ENCODE data around the gene DEUP1.

The DEUP1 gene

DNA sequence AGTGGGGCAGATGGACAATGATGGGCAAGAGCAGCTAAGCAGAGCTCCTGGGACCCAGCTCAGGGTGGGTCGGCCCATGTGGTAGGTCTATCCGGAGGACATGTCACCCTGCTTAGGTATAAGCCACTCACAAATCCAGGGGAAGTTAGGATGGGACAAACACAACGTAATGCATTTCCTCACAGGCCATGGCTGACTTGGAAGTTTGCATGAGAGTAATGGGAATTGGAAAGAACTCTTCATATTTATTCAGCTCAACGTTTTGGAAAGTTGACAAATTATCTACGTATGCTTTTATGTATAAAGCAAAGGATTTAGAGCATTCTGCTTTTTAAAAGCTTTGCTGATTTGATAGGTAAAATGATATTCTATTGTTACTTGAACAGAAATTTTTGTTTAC, 137.7 kb downstream of the DEUP1 start:
- no peaks in the 10 kb centered on the region for H3K27me3 Mint-ChIP-seq (ENCODE audit: low read depth)
- H3K4me3 Mint-ChIP-seq: no peak overlapping the region
- no peak overlapping the region for H3K27ac Mint-ChIP-seq
- H3K9me3 Mint-ChIP-seq: no peaks in the 10 kb centered on the region
- TF ChIP-seq, protein P1, sequence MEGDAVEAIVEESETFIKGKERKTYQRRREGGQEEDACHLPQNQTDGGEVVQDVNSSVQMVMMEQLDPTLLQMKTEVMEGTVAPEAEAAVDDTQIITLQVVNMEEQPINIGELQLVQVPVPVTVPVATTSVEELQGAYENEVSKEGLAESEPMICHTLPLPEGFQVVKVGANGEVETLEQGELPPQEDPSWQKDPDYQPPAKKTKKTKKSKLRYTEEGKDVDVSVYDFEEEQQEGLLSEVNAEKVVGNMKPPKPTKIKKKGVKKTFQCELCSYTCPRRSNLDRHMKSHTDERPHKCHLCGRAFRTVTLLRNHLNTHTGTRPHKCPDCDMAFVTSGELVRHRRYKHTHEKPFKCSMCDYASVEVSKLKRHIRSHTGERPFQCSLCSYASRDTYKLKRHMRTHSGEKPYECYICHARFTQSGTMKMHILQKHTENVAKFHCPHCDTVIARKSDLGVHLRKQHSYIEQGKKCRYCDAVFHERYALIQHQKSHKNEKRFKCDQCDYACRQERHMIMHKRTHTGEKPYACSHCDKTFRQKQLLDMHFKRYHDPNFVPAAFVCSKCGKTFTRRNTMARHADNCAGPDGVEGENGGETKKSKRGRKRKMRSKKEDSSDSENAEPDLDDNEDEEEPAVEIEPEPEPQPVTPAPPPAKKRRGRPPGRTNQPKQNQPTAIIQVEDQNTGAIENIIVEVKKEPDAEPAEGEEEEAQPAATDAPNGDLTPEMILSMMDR (IDR thresholded peaks at IDR 0.05; ENCODE audit: unreplicated experiment in 3 of 3): no peak
- no peaks in the 10 kb centered on the region for H3K4me1 Mint-ChIP-seq
- no peaks in the 10 kb centered on the region for H3K36me3 Mint-ChIP-seq (ENCODE audit: low read depth)

GRCh38 chr11:93474123-93474522, 143.6 kb downstream of the DEUP1 start:
- Mint-ChIP-seq H3K27ac (peak overlapping the region in 1 of 3 experiments; percentile 31), H3K4me1 (peaks cover 9% of the 10 kb centered on the region), H3K27me3 (ENCODE audit: low read depth) (no peaks in the 10 kb centered on the region), H3K4me3 (no peak overlapping the region), H3K36me3 (ENCODE audit: low read depth) (peaks cover 9% of the 10 kb centered on the region), H3K9me3 (no peaks in the 10 kb centered on the region)
- TF ChIP-seq, protein P1 (IDR thresholded peaks at IDR 0.05; ENCODE audit: unreplicated experiment in 3 of 3): no peak

DNA sequence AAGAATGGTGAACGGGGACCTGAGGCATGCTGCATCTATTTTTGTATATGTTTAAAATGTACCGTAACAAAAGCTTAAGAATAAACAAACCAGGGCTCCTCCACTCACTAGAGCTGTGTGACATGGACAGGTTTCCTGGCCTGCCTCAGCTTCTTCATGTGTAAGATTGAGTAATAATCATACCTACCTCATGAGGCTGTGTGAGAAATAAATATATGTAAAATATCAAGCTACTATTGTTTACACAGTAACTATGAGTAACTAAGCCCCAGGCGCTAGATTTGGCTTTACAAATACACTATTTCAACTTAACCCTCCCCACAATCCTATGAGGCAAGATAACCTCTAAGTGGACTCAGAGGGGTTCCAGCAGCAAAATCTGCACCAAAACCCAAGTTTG, 146.3 kb downstream of the DEUP1 start:
- TF ChIP-seq, protein P1 (IDR thresholded peaks at IDR 0.05; ENCODE audit: unreplicated experiment in 3 of 3): no peak
- H3K4me3 Mint-ChIP-seq: no peak overlapping the region
- H3K36me3 Mint-ChIP-seq (ENCODE audit: low read depth): peaks cover 9% of the 10 kb centered on the region
- peaks cover 3% of the 10 kb centered on the region for H3K27me3 Mint-ChIP-seq (ENCODE audit: low read depth)
- H3K9me3 Mint-ChIP-seq: no peaks in the 10 kb centered on the region
- no peak overlapping the region for H3K27ac Mint-ChIP-seq
- H3K4me1 Mint-ChIP-seq: peaks cover 10% of the 10 kb centered on the region

GRCh38 chr11:93477684-93478234, 147.2 kb downstream of the DEUP1 start:
- TF ChIP-seq, protein P1 (IDR thresholded peaks at IDR 0.05; ENCODE audit: unreplicated experiment in 3 of 3): no peak
- Mint-ChIP-seq H3K27ac (peak overlapping the region in 2 of 3 experiments; percentile 43 to 67), H3K36me3 (ENCODE audit: low read depth) (peaks cover 9% of the 10 kb centered on the region), H3K4me3 (no peak overlapping the region), H3K9me3 (no peaks in the 10 kb centered on the region), H3K27me3 (ENCODE audit: low read depth) (peaks cover 3% of the 10 kb centered on the region), H3K4me1 (peaks cover 20% of the 10 kb centered on the region)

DNA sequence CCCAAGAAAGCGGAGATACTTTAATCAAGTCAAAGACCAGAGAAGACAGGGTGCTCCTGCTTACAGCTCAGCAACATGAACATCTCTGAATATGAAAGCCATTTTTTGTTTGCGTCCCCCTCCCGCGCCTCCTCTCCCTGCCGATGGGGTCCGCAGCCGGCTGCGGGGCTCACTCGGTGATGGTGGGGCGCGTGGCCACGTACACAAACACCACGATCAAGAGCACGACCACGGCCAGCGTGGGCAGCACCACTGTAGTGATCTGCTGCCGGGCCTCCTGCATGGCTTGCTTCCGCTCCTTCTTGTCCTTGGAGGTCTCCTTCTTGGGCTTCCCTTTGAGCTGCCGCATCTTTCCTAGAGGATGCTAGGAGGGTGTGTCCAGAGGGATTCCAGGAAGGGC, 148.3 kb downstream of the DEUP1 start:
- Mint-ChIP-seq H3K9me3 (no peaks in the 10 kb centered on the region), H3K4me1 (peaks cover 24% of the 10 kb centered on the region), H3K4me3 (no peak overlapping the region), H3K27me3 (ENCODE audit: low read depth) (peaks cover 3% of the 10 kb centered on the region), H3K27ac (no peak overlapping the region), H3K36me3 (ENCODE audit: low read depth) (peaks cover 9% of the 10 kb centered on the region)
- TF ChIP-seq, protein P1 (IDR thresholded peaks at IDR 0.05; ENCODE audit: unreplicated experiment in 3 of 3): no peak

- TF ChIP-seq, protein P1 (IDR thresholded peaks at IDR 0.05; ENCODE audit: unreplicated experiment in 3 of 3): no peak
- Mint-ChIP-seq H3K4me1 (peaks cover 34% of the 10 kb centered on the region), H3K27ac (no peak overlapping the region), H3K9me3 (no peaks in the 10 kb centered on the region), H3K27me3 (ENCODE audit: low read depth) (peaks cover 3% of the 10 kb centered on the region), H3K36me3 (ENCODE audit: low read depth) (peaks cover 5% of the 10 kb centered on the region), H3K4me3 (no peak overlapping the region)
These were observed 149.7 kb downstream of the DEUP1 start for GRCh38 chr11:93480256-93480655.
